GM12878 (cell line): ENCODE data around the gene MICALL2.

ENCODE experiments used
- EP300 ChIP-seq, 2 experiments: fragments of 150-350 bp in 1 of 2; IDR thresholded peaks; 2 replicates each; pipeline ENCODE4 v1.6.1; 2011 to 2012; ENCODE audit warnings: low read depth in 2 of 2, low read length in 2 of 2, borderline replicate concordance in 1 of 2, improper control_type of control experiment in 1 of 2, inconsistent platforms in 1 of 2; ENCODE audit not compliant: control insufficient read depth in 1 of 2
- ZNF217 ChIP-seq: fragments of 450-650 bp; IDR thresholded peaks from 2 replicates; pipeline ENCODE4 v1.6.1; 2017; ENCODE audit warnings: antibody characterized with exemption, mild to moderate bottlenecking

GRCh38 chr7:1385086-1385808 is 74.0 kb downstream of the MICALL2 start:
- no peak for TF ChIP-seq ZNF217
- TF ChIP-seq EP300 (IDR thresholded peaks at IDR 0.05; ENCODE audit: borderline replicate concordance in 1 of 2, control insufficient read depth in 1 of 2, low read depth in 2 of 2, low read length in 2 of 2) = no peak
